Testis (tissue), 3 donors: ENCODE data around the gene ALKBH5. TPM values are rescaled to one million over a fixed set of nuclear protein-coding genes. Genes with fewer than 3 reads are reported as not detected.

Experiments
- DNase-seq: peaks from one replicate; pipeline ENCODE4 v3.0.0-alpha.2; 2019
- H3K27ac ChIP-seq, 2 donors: fragments of 200-600 bp; sonication (generic); one replicate each; pipeline ENCODE4 v1.5.1; 2019
- H3K27me3 ChIP-seq: fragments of 200-600 bp; sonication (generic); one replicate; pipeline ENCODE4 v1.5.1; 2019
- H3K36me3 ChIP-seq: fragments of 200-600 bp; sonication (generic); one replicate; pipeline ENCODE4 v1.5.1; 2017; ENCODE audit warnings: low read depth; ENCODE audit errors: missing control alignments
- H3K4me1 ChIP-seq: fragments of 200-600 bp; sonication (generic); one replicate; pipeline ENCODE4 v1.5.1; 2019
- H3K4me3 ChIP-seq, 2 donors: fragments of 200-600 bp; sonication (generic); one replicate each; pipeline ENCODE4 v1.5.1; 2017 to 2019
- H3K9me3 ChIP-seq: fragments of 200-600 bp; sonication (generic); one replicate; pipeline ENCODE4 v1.5.1; 2017
- POLR2A ChIP-seq: fragments of 450-650 bp; IDR thresholded peaks from one replicate; pipeline ENCODE4 v1.6.1; 2017; ENCODE audit warnings: antibody characterized with exemption, mild to moderate bottlenecking, moderate library complexity
- WGBS, 2 donors: methylation state at CpG; one replicate each; pipeline ENCODE4 v1.1.5; 2018; 5-methylcytosine and 5-hydroxymethylcytosine counted together
- intact Hi-C: fragments of 100-400 bp; cut with DNase I; formaldehyde crosslinking; loops from one replicate; pipeline ENCODE4 v1.15.1; 2023; ENCODE audit warnings: low total_unique reads
- polyA plus RNA-seq: library from polyadenylated mRNA; stranded (reverse); fragments of 350-450 nt; fragmentation: Illumina TruSeq; extraction: RNeasy Lipid Tissue Mini Kit (QIAGEN cat#74804); gene quantifications from one replicate; pipeline ENCODE4 v1.2.3, GENCODE V29; 2014; ENCODE audit warnings: low read depth, low replicate concordance; ENCODE audit not compliant: insufficient read depth
- total RNA-seq, 2 donors: library from RNA; depleted of rRNA; stranded (reverse); fragments of >200 nt; gene quantifications; one replicate each; pipeline ENCODE4 v1.2.3, GENCODE V29; 2016
- TF ChIP-seq, protein P1 (sequence below), 3 experiments: fragments of 450-650 bp in 2 of 3; fragments of 200-600 bp in 1 of 3; sonication (generic) in 1 of 3; IDR thresholded peaks; one replicate each; pipeline ENCODE4 v1.5.1; 2016 to 2019; ENCODE audit warnings: antibody characterized with exemption in 3 of 3, mild to moderate bottlenecking in 2 of 3, moderate library complexity in 1 of 3

The ALKBH5 gene
- total and polyA plus RNA-seq, 3 donors from 2014 or later, result 172 to 253 (median 213) TPM

- H3K9me3 ChIP-seq, result no peaks in the 10 kb centered on the region
- H3K36me3 ChIP-seq, result no peaks in the 10 kb centered on the region
- WGBS, 2 donors, result 39 to 41% methylated on average over 3 of the region's 3 CpGs
- no peak overlapping the region for H3K27ac ChIP-seq
- no peaks in the 10 kb centered on the region for H3K27me3 ChIP-seq
- TF ChIP-seq, protein P1, sequence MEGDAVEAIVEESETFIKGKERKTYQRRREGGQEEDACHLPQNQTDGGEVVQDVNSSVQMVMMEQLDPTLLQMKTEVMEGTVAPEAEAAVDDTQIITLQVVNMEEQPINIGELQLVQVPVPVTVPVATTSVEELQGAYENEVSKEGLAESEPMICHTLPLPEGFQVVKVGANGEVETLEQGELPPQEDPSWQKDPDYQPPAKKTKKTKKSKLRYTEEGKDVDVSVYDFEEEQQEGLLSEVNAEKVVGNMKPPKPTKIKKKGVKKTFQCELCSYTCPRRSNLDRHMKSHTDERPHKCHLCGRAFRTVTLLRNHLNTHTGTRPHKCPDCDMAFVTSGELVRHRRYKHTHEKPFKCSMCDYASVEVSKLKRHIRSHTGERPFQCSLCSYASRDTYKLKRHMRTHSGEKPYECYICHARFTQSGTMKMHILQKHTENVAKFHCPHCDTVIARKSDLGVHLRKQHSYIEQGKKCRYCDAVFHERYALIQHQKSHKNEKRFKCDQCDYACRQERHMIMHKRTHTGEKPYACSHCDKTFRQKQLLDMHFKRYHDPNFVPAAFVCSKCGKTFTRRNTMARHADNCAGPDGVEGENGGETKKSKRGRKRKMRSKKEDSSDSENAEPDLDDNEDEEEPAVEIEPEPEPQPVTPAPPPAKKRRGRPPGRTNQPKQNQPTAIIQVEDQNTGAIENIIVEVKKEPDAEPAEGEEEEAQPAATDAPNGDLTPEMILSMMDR (IDR thresholded peaks at IDR 0.05), result no peak
- TF ChIP-seq POLR2A, result no peak
- H3K4me3 ChIP-seq, result no peak overlapping the region
- peaks cover 43% of the 10 kb centered on the region for H3K4me1 ChIP-seq
- no peak for DNase-seq
- intact Hi-C loops, result no loop called here
Observed at GRCh38 chr17:18190628-18191235, 7.1 kb downstream of the ALKBH5 start.

DNA sequence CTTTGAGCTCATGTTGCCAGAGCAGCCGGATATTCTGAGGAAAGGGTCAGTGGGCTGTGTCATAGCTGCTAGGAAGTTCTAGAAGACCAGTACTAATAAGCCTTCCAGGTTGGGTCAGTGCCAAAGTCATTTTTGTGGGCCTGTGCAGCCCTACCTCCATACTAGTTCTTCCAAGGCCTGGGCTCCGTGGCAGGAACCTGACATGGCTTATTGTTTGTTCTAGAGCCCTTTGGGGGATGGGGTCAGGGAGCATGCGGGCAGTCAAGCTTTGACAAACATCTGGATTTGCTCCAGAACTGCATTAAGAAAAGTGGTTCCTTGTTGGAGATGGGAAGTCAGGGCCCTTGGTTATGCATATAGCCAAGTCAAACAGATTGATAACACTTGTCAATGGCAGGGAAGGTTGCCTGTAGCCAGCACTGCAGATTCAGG, 7.6 kb downstream of the ALKBH5 start:
- Histone ChIP-seq H3K36me3 (no peaks in the 10 kb centered on the region), H3K4me1 (peaks cover 40% of the 10 kb centered on the region), H3K27ac (no peak overlapping the region), H3K27me3 (no peaks in the 10 kb centered on the region), H3K9me3 (no peaks in the 10 kb centered on the region), H3K4me3 (no peak overlapping the region)
- WGBS, 2 donors, result 44 to 58% methylated on average over 3 of the region's 3 CpGs
- no peak for TF ChIP-seq POLR2A
- TF ChIP-seq, protein P1 (IDR thresholded peaks at IDR 0.05), result no peak
- DNase-seq, result no peak
- intact Hi-C loops, result no loop called here

DNA sequence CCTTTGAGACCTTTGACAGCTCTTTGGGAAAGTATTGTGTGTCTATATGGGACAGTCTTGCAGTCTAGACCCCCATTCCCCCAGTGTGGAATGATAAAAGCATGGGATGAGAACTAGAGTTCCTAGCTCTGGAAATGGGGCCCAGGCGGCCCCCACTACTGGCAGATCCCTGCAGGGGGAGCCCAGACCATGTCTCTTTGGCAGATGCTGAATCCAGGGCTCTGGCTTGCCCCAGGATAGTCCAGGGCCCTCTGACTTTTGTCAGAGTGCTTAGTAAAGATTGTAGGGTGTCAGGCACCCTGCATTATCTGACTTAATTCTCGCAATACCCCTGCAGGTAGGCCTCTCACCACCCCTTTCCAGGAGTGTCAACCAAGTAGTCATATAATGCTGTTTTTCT, 8.3 kb downstream of the ALKBH5 start:
- H3K36me3 ChIP-seq, result no peaks in the 10 kb centered on the region
- no peaks in the 10 kb centered on the region for H3K9me3 ChIP-seq
- H3K27ac ChIP-seq, result no peak overlapping the region
- H3K27me3 ChIP-seq, result no peaks in the 10 kb centered on the region
- 73 to 86% methylated on average over 2 of the region's 2 CpGs for WGBS, 2 donors
- TF ChIP-seq, protein P1 (IDR thresholded peaks at IDR 0.05), result no peak
- no peak for TF ChIP-seq POLR2A
- H3K4me3 ChIP-seq, result no peak overlapping the region
- intact Hi-C loops, result no loop called here
- H3K4me1 ChIP-seq, result peaks cover 38% of the 10 kb centered on the region
- no peak for DNase-seq

GRCh38 chr17:18194394-18194793, 10.8 kb downstream of the ALKBH5 start:
- intact Hi-C loops, result no loop called here
- no peak for TF ChIP-seq POLR2A
- TF ChIP-seq, protein P1 (IDR thresholded peaks at IDR 0.05), result no peak
- Histone ChIP-seq H3K4me3 (no peak overlapping the region), H3K9me3 (no peaks in the 10 kb centered on the region), H3K27ac (no peak overlapping the region), H3K27me3 (no peaks in the 10 kb centered on the region), H3K36me3 (no peaks in the 10 kb centered on the region), H3K4me1 (peaks cover 32% of the 10 kb centered on the region)
- WGBS, 2 donors, result 97 to 98% methylated on average over 4 of the region's 4 CpGs
- DNase-seq, result no peak

DNA sequence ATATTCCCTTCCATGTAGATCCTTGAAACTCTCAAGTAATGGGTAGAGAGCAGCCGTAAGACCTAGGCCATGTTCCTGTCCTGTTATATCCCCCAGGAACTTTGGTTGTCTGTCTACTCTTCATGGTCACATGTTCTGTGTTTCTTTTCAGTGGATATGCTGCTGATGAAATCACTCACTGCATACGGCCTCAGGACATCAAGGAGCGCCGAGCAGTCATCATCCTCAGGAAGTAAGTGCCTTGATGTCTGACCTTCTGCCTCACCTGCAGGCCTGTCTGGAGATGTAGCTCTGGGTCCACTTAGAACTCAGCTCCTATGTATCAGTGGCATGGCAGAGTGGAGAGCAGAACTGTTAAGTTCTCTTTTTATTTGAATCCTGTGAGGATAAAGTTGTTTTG, 11.2 kb downstream of the ALKBH5 start:
- TF ChIP-seq, protein P1 (IDR thresholded peaks at IDR 0.05), result no peak
- TF ChIP-seq POLR2A, result no peak
- Histone ChIP-seq H3K27me3 (no peaks in the 10 kb centered on the region), H3K4me3 (no peak overlapping the region), H3K4me1 (peaks cover 28% of the 10 kb centered on the region), H3K27ac (no peak overlapping the region), H3K36me3 (no peaks in the 10 kb centered on the region), H3K9me3 (no peaks in the 10 kb centered on the region)
- DNase-seq, result no peak
- intact Hi-C loops, result no loop called here
- 80 to 83% methylated on average over 4 of the region's 4 CpGs for WGBS, 2 donors
